Measurements from ENCODE around the gene TMEM119.

- TF ChIP-seq CTCF (conservative IDR thresholded peaks at IDR 0.05) (no peak), ZFX (IDR thresholded peaks at IDR 0.05) (no peak)
Observed at GRCh38 chr12:108635997-108636808, 38.3 kb upstream of the TMEM119 start.
